SU-DHL-6 (cell line): Measurements from ENCODE around the gene GNA14.

Experiments
- H2AFZ ChIP-seq: fragments of 200-600 bp; sonication (generic); 2 replicates; pipeline ENCODE4 v1.6.1; 2014; ENCODE audit warnings: low read depth, mild to moderate bottlenecking, moderate library complexity, mixed read lengths, antibody characterized with exemption, low read length; ENCODE audit not compliant: severe bottlenecking
- H3F3A ChIP-seq: fragments of 200-600 bp; shearing (Covaris generic); 2 replicates; pipeline ENCODE4 v1.6.0; 2016; ENCODE audit warnings: antibody characterized with exemption, mild to moderate bottlenecking; ENCODE audit not compliant: insufficient read depth
- H3K27ac ChIP-seq: fragments of 200-600 bp; sonication (generic); 2 replicates; pipeline ENCODE4 v1.5.1; 2016; ENCODE audit warnings: low read depth, mild to moderate bottlenecking, low read length, moderate library complexity, mixed read lengths
- H3K27me3 ChIP-seq: fragments of 200-600 bp; sonication (generic), shearing (Covaris generic); 2 replicates; pipeline ENCODE4 v1.6.0; 2014; ENCODE audit warnings: mild to moderate bottlenecking, low read length
- H3K36me3 ChIP-seq: fragments of 200-600 bp; sonication (generic); 2 replicates; pipeline ENCODE4 v1.6.1; 2014; ENCODE audit warnings: mild to moderate bottlenecking, low read length, mixed read lengths
- H3K4me2 ChIP-seq: fragments of 300-600, 200-600 bp; shearing (Covaris generic), sonication (generic); 2 replicates; pipeline ENCODE4 v1.6.0; 2014; ENCODE audit warnings: low read length, low read depth, mild to moderate bottlenecking; ENCODE audit not compliant: poor library complexity, severe bottlenecking
- H3K4me3 ChIP-seq: fragments of 200-600 bp; sonication (generic); 2 replicates; pipeline ENCODE4 v1.5.1; 2014; ENCODE audit warnings: antibody characterized with exemption, low read length, mild to moderate bottlenecking, mixed read lengths; ENCODE audit not compliant: insufficient read depth, poor library complexity, severe bottlenecking
- H3K79me2 ChIP-seq: fragments of 200-600 bp; sonication (generic); 2 replicates; pipeline ENCODE4 v1.6.1; 2014; ENCODE audit warnings: mild to moderate bottlenecking, low read length, moderate library complexity; ENCODE audit not compliant: insufficient read depth
- H3K9ac ChIP-seq: fragments of 200-600 bp; sonication (generic); 2 replicates; pipeline ENCODE4 v1.7.0; 2014; ENCODE audit warnings: mild to moderate bottlenecking, low read length
- H3K9me2 ChIP-seq: fragments of 200-600 bp; sonication (generic); replicated peaks from 2 replicates; pipeline ENCODE4 v1.6.1; 2014; ENCODE audit warnings: low read length; ENCODE audit not compliant: insufficient read depth
- H3K9me3 ChIP-seq: fragments of 200-600 bp; sonication (generic); 2 replicates; pipeline ENCODE4 v1.6.1; 2014; ENCODE audit warnings: low read length, mixed read lengths; ENCODE audit not compliant: insufficient read depth
- H4K20me1 ChIP-seq: fragments of 200-600 bp; sonication (generic); 2 replicates; pipeline ENCODE4 v1.6.1; 2014; ENCODE audit warnings: low read depth, mild to moderate bottlenecking, antibody characterized with exemption, low read length, moderate library complexity, mixed read lengths
- EZH2phosphoT487 ChIP-seq: fragments of 200-600 bp; sonication (generic), shearing (Covaris generic); conservative IDR thresholded peaks from 2 replicates; pipeline ENCODE4 v1.6.1; 2018; ENCODE audit warnings: mild to moderate bottlenecking, antibody characterized with exemption, low read length, moderate library complexity, mixed read lengths
- TF ChIP-seq, protein P1 (sequence below): fragments of 200-600 bp; sonication (generic); IDR thresholded peaks from one replicate; pipeline ENCODE4 v1.5.1; 2017; ENCODE audit warnings: antibody characterized with exemption, mild to moderate bottlenecking, low read length, moderate library complexity; ENCODE audit not compliant: insufficient read depth, poor library complexity, severe bottlenecking

Gene GNA14

DNA sequence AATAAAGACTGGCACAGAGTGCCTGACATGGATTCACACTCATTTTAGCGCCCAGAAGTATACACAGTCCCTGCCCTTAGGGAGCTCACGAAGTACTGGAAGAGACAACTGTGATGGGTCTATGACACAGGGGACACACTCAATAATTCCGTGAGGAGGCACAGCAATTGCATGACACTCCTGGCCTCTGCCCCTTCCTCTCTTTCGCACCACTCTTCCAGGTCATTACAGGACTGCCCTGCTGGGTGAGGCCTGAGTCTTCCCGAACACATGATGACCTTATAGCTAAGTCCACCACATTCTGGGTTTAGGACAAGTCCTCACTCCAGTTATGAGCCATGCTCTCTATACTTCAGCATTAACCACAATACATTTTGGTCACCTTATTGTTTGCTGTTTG, 134.7 kb downstream of the GNA14 start:
- Histone ChIP-seq H3K79me2 (no peaks in the 10 kb centered on the region), H3K27me3 (no peaks in the 10 kb centered on the region), H3K9me3 (no peaks in the 10 kb centered on the region), H2AFZ (no peak overlapping the region), H3K36me3 (no peaks in the 10 kb centered on the region), H3K27ac (no peak overlapping the region), H3K4me3 (no peak overlapping the region), H3K9ac (no peak overlapping the region), H3F3A (no peaks in the 10 kb centered on the region), H3K9me2 (no peaks in the 10 kb centered on the region), H4K20me1 (no peaks in the 10 kb centered on the region), H3K4me2 (no peak overlapping the region)
- no peak for TF ChIP-seq EZH2phosphoT487
- TF ChIP-seq, protein P1, sequence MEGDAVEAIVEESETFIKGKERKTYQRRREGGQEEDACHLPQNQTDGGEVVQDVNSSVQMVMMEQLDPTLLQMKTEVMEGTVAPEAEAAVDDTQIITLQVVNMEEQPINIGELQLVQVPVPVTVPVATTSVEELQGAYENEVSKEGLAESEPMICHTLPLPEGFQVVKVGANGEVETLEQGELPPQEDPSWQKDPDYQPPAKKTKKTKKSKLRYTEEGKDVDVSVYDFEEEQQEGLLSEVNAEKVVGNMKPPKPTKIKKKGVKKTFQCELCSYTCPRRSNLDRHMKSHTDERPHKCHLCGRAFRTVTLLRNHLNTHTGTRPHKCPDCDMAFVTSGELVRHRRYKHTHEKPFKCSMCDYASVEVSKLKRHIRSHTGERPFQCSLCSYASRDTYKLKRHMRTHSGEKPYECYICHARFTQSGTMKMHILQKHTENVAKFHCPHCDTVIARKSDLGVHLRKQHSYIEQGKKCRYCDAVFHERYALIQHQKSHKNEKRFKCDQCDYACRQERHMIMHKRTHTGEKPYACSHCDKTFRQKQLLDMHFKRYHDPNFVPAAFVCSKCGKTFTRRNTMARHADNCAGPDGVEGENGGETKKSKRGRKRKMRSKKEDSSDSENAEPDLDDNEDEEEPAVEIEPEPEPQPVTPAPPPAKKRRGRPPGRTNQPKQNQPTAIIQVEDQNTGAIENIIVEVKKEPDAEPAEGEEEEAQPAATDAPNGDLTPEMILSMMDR: no peak

DNA sequence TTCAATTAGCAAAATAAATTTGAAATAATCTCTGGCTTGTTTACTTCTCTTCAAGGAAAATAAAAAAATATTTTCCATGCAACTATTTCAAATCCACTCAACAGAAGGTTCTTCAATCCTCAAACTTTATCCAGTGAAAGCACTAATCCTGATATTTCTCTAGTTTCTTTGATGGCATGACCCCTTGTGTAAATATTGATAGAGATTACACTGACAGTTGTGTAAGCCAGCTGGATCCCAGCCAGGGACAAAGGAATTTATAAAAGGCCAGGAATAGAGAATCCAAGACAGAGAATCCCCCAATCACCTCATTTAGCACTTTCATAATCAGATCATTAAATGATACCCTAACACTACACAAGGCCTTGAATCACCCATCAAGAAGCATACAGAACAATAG, 135.2 kb downstream of the GNA14 start:
- H3K36me3 ChIP-seq: no peaks in the 10 kb centered on the region
- TF ChIP-seq, protein P1: no peak
- no peaks in the 10 kb centered on the region for H3F3A ChIP-seq
- no peaks in the 10 kb centered on the region for H3K9me3 ChIP-seq
- no peaks in the 10 kb centered on the region for H3K27me3 ChIP-seq
- no peak overlapping the region for H3K27ac ChIP-seq
- no peaks in the 10 kb centered on the region for H4K20me1 ChIP-seq
- no peaks in the 10 kb centered on the region for H3K9me2 ChIP-seq
- no peak overlapping the region for H3K9ac ChIP-seq
- H2AFZ ChIP-seq: no peak overlapping the region
- no peak overlapping the region for H3K4me2 ChIP-seq
- no peak overlapping the region for H3K4me3 ChIP-seq
- H3K79me2 ChIP-seq: no peaks in the 10 kb centered on the region

GRCh38 chr9:77511525-77511924, 136.6 kb downstream of the GNA14 start:
- Histone ChIP-seq H4K20me1 (no peaks in the 10 kb centered on the region), H3K9ac (no peak overlapping the region), H3K27ac (no peak overlapping the region), H3K27me3 (no peaks in the 10 kb centered on the region), H3K36me3 (no peaks in the 10 kb centered on the region), H3K9me3 (no peaks in the 10 kb centered on the region), H3K4me3 (no peak overlapping the region), H2AFZ (no peak overlapping the region), H3K79me2 (no peaks in the 10 kb centered on the region), H3K9me2 (no peaks in the 10 kb centered on the region), H3K4me2 (no peak overlapping the region), H3F3A (no peaks in the 10 kb centered on the region)
- no peak for TF ChIP-seq EZH2phosphoT487
- TF ChIP-seq, protein P1: no peak

DNA sequence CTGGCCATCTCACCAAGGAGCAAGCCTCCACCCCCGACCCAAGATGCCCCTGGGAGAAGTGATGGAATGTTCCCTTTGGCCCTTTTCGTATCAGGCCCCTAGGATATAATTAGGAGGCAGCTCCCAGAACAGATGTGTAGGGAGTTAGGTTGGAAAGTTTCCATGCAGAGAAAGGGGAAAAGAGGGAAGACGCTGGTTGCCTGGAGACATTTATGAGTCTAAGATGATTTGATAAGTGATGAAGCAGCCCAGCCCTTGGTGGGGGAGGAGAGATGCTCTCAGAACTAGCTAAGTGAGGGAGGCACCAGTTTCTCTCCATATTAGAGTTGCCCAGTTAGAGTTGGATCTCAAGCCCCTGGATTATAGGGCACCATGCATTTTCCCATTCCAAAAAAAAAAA, 137.5 kb downstream of the GNA14 start:
- Histone ChIP-seq H3K9ac (no peak overlapping the region), H3F3A (no peaks in the 10 kb centered on the region), H3K36me3 (no peaks in the 10 kb centered on the region), H4K20me1 (no peaks in the 10 kb centered on the region), H3K4me3 (no peak overlapping the region), H3K79me2 (no peaks in the 10 kb centered on the region), H2AFZ (no peak overlapping the region), H3K27ac (no peak overlapping the region), H3K9me2 (no peaks in the 10 kb centered on the region), H3K27me3 (no peaks in the 10 kb centered on the region), H3K9me3 (no peaks in the 10 kb centered on the region), H3K4me2 (no peak overlapping the region)
- no peak for TF ChIP-seq EZH2phosphoT487
- TF ChIP-seq, protein P1: no peak
